ENCODE data around the gene TAF12. TPM values are rescaled to one million over a fixed set of nuclear protein-coding genes. Genes with fewer than 3 reads are reported as not detected.

TAF12 gene
- total RNA-seq, 1 experiment from 2014 or later = 33.9 TPM

- intact Hi-C loops (cut with micrococcal nuclease; ENCODE audit: unreplicated experiment) = loop anchor here (10.0 kb wide), 1 partner anchor 230 kb away; no protein-coding TSS in a partner anchor
- CTCF ChIA-PET = no interaction called here
- Histone ChIP-seq H3K4me1 (ENCODE audit: control insufficient read depth, insufficient read depth, low read length) (peaks cover 7% of the 10 kb centered on the region; the same call in 1 of the 2 replicates), H3K9me3 (ENCODE audit: control insufficient read depth, insufficient read depth, low read depth, low read length) (no peaks in the 10 kb centered on the region), H3K4me3 (ENCODE audit: low read depth in 2 of 2, low read length in 2 of 2) (no peak overlapping the region), H3K27me3 (ENCODE audit: control insufficient read depth, insufficient read depth, low read length) (no peaks in the 10 kb centered on the region), H3K27ac (ENCODE audit: low read length) (peak overlapping the region; percentile 95), H3K36me3 (ENCODE audit: control insufficient read depth, insufficient read depth, low read length) (peaks cover 4% of the 10 kb centered on the region; the same call in 1 of the 2 replicates)
- DNase-seq (ENCODE audit: low read depth, low spot score) (no peak), ATAC-seq (no peak)
- POLR2A ChIA-PET = interaction anchor here (0.7 kb wide), 1 partner anchor 431 kb away, joined by 5 read pairs; no protein-coding TSS in a partner anchor
- in situ Hi-C loops (cut with HindIII; ENCODE audit: low pct_unique_long_range_greater_than_20kb, low sequenced_read_pairs) = no loop called here
- TF ChIP-seq, protein P1, sequence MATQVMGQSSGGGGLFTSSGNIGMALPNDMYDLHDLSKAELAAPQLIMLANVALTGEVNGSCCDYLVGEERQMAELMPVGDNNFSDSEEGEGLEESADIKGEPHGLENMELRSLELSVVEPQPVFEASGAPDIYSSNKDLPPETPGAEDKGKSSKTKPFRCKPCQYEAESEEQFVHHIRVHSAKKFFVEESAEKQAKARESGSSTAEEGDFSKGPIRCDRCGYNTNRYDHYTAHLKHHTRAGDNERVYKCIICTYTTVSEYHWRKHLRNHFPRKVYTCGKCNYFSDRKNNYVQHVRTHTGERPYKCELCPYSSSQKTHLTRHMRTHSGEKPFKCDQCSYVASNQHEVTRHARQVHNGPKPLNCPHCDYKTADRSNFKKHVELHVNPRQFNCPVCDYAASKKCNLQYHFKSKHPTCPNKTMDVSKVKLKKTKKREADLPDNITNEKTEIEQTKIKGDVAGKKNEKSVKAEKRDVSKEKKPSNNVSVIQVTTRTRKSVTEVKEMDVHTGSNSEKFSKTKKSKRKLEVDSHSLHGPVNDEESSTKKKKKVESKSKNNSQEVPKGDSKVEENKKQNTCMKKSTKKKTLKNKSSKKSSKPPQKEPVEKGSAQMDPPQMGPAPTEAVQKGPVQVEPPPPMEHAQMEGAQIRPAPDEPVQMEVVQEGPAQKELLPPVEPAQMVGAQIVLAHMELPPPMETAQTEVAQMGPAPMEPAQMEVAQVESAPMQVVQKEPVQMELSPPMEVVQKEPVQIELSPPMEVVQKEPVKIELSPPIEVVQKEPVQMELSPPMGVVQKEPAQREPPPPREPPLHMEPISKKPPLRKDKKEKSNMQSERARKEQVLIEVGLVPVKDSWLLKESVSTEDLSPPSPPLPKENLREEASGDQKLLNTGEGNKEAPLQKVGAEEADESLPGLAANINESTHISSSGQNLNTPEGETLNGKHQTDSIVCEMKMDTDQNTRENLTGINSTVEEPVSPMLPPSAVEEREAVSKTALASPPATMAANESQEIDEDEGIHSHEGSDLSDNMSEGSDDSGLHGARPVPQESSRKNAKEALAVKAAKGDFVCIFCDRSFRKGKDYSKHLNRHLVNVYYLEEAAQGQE (IDR thresholded peaks at IDR 0.05; ENCODE audit: insufficient read depth in 1 of 2, low read depth in 2 of 2, low read length in 1 of 2) = no peak
- TF ChIP-seq POLR2AphosphoS5 (IDR thresholded peaks at IDR 0.05; ENCODE audit: low read depth, low read length) (no peak), TCF7L2 (IDR thresholded peaks at IDR 0.05; ENCODE audit: low read depth, low read length) (no peak), CTCF (IDR thresholded peaks at IDR 0.05) (no peak), SIN3A (IDR thresholded peaks at IDR 0.05; ENCODE audit: borderline replicate concordance, insufficient read depth, low read depth, low read length) (no peak)
- no TSS peak for BruUV-seq (replicated peaks)
Observed at GRCh38 chr1:28644494-28644893, 1.6 kb upstream of the TAF12 start.

- TSS peak; percentile 92 for BruUV-seq (replicated peaks)
- Histone ChIP-seq H3K27me3 (ENCODE audit: control insufficient read depth, insufficient read depth, low read length) (no peaks in the 10 kb centered on the region), H3K27ac (ENCODE audit: low read length) (peak overlapping the region; percentile 95), H3K4me3 (ENCODE audit: low read depth in 2 of 2, low read length in 2 of 2) (peak overlapping the region; percentile 78 to 88), H3K9me3 (ENCODE audit: control insufficient read depth, insufficient read depth, low read depth, low read length) (no peaks in the 10 kb centered on the region), H3K4me1 (ENCODE audit: control insufficient read depth, insufficient read depth, low read length) (0 out of 2 replicates have a peak, but pooled peaks cover 3% of the 10 kb centered on the region), H3K36me3 (ENCODE audit: control insufficient read depth, insufficient read depth, low read length) (peaks cover 4% of the 10 kb centered on the region; the same call in 1 of the 2 replicates)
- intact Hi-C loops (cut with micrococcal nuclease; ENCODE audit: unreplicated experiment) (loop anchor here (10.0 kb wide), 1 partner anchor 233 kb away; no protein-coding TSS in a partner anchor), in situ Hi-C loops (cut with HindIII; ENCODE audit: low pct_unique_long_range_greater_than_20kb, low sequenced_read_pairs) (no loop called here)
- TF ChIP-seq, protein P1 (IDR thresholded peaks at IDR 0.05; ENCODE audit: insufficient read depth in 1 of 2, low read depth in 2 of 2, low read length in 1 of 2) = no peak
- ATAC-seq = peak; percentile 62
- CTCF ChIA-PET = no interaction called here
- DNase-seq (ENCODE audit: low read depth, low spot score) = no peak
- POLR2A ChIA-PET = interaction anchor here (0.6 to 1.0 kb wide), 2 partner anchors 27 to 130 kb away, joined by 10 to 12 read pairs; partner anchors contain the start of gene GMEB1
Observed at GRCh38 chr1:28642056-28642846, 616 bp downstream of the TAF12 start.

Measured in Panc1 (cell line).